ENCODE results near the gene CROCC2.

The CROCC2 gene

DNA sequence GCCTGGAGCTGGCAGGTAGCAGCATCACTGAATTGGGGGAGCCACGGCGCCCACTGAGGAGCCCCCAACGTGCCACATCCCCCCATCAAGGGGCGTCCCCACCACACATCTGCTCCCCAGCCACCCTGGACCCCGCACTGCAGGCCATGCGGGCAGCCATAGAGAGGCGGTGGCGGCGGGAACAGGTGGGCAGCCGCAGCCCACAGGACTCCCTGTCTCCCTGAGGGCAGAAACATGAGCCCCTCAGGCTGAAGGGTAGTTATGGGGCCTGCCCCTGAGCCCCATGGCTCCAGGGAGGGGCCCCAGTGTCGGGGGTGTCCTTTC, 26.6 kb downstream of the CROCC2 start:
- no peak for DNase-seq (ENCODE audit: low read depth in 2 of 3, low spot score in 2 of 3)

DNA sequence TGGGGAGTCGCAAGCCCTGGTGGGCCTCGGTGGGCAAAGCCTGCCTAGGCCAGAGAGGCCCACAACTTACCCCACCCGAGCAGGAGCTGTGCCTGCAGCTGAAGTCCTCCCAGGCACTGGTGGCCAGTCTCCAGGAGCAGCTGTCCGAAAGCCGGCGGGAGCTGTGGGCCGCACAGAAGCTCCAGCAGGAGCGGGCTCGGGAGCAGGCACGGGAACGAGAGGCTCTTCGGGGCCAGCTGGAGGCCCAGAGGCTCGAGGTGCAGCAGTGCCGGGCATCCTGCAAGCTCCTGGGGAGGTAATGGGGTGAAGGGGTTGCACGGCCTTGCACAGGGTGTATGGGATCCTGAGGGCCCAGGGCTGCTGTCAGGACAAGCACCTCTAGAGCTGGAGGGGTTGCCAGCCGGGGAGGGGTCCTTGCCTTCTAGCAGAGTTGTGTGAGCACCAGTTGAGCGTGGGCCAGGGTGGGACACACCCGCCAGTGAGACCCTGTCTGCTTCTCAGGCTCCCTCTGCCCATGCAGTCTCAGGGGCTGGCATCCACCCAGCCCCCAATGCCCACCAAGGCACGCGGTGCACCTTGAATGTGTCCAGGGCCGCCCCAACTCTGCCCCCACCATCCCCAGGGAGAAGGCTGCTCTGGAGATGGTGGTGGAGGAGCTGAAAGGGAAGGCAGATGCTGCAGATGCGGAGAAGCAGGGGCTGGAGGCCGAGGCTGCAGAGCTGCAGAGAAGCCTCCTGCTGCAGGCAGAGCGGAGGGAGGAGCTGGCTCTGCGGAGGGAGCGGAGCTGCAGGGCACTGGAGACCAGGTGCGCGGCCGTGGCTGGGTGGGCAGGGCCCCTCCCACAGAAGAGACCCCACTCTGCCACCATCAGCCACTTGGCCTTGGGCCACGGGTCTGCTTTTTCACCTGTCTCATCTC, 27.2 kb downstream of the CROCC2 start:
- DNase-seq (ENCODE audit: low read depth in 2 of 3, low spot score in 2 of 3): no peak

DNA sequence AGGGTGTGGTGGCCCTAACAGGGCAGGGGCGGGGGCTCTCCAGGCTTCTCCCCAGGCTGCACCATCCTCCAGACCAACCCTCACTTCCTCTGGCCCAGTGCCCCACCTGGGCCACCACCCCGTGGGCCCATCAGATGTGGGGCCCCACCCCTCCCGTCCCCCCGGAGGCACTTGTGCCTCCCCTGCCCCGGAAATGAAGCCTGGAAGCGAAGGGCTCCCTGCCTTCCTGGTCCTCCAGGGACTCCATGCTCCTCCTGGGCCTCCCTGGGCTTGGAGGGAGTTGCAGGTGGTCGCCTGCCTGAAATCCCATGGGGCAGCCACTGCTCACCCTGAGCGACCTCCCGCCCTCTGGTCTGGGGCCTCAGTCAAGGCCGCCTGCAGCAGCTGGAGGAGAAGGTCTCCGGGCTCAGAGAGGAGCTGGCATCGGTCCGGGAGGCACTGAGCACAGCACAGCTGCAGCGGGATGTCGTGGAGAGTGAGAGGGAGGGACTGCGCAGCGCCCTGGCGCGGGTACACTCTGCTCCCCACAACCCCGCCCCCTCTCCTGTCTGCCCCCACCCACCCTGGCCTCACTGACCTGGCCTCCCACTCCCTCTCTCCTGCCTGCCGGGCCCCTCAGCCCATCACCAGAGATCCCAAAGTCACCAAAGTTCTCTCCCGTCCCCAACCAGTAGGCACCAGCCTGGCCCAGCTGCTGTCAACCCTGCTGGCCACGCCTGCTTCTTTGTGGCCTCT, 28.0 kb downstream of the CROCC2 start:
- DNase-seq (ENCODE audit: low read depth in 2 of 3, low spot score in 2 of 3): no peak

DNA sequence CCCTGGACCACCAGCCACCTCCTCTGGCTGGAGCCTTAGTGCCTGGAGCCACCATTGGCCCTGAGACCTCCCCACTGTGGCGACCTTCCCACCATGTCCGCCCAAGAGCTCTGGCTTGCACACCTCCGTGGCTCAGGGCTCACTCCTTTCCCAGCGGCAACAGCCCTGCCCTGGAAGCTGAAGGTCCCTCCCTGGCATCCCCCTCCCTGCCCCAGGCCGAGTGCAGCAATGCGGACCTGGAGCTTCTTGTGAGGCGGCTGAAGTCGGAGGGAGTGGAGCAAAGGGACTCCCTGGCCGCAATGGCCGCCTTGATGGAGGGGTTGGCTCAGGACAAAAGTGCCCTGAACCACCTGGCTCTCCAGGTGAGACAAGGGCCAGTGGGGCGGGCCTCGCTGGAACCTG, 28.6 kb downstream of the CROCC2 start:
- DNase-seq (ENCODE audit: low read depth in 2 of 3, low spot score in 2 of 3): no peak

DNA sequence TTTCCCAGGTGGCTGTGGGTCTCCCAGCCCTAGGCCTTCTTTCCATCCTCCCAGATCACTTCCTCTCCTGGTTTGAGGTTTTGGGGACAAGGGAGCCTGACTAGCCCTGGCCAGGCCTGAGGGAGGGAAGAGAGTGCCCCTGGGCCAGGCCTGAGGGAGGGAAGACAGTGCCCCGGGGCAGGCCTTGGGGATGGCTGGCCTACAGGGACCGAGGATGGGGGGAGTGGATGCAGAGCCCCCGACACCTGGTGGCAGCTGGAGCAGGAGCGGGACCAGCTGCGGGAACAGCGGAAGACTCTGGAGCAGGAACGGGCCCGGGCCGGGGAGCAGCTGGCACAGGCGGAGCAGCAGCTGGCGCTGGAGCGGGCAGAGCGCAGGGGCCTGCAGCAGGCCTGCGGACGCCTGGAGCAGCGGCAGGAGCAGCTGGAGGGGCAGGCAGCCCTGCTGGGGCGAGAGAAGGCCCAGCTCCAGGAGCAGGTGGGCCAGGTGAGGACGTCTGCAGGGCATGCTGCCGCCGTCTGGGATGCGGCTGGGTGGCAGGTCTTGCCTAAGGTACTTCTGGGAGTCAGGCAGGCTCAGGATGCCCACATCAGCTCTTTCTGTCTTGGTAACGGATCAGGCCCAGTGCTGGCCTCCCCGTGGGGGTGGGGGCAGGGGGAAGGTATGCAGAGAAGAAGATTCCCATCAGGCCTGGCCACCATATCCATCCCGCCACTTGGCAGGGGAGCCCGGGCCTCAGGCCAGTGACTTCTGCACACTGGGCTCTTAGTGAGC, 29.2 kb downstream of the CROCC2 start:
- no peak for DNase-seq (ENCODE audit: low read depth in 2 of 3, low spot score in 2 of 3)

DNA sequence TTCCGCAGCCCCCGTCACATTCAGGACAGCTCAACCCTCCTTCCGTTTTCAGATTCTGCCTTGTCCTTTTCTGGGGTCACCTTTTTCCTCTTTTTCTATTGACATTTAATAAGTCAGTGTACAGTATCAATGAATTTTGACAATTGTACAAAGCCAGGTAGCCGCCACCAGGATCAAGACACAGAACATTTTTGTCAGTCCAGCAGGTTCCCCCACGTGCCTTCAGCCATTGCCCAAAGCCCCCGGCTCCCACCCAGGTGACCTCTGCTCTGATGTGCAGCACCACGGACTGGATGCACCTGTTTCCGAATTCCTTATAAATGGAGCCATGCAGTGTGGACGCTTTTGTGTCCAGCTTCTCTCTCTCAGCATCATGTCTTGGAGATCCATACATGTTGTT, 30.0 kb downstream of the CROCC2 start:
- DNase-seq (ENCODE audit: low read depth in 2 of 3, low spot score in 2 of 3): no peak

DNA sequence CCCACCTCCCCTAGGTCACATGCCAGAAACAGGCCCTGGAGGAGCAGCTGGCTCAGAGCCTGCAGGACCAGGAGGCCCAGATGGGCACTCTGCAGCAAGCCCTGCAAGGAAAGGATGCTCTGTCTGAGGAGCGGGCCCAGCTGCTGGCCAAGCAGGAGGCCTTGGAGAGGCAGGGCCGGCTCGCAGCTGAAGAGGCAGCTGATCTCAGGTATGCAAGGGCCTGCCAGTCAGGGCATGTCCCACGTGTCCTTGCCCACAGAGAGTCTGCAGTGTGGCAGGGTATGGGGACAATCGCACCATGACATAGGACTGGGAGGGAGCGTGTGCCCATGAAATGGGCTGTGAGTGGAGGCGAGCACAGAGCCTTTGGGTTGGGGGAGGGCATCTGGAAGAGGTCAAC, 39.9 kb downstream of the CROCC2 start:
- no peak for DNase-seq (ENCODE audit: low read depth in 2 of 3, low spot score in 2 of 3)

DNA sequence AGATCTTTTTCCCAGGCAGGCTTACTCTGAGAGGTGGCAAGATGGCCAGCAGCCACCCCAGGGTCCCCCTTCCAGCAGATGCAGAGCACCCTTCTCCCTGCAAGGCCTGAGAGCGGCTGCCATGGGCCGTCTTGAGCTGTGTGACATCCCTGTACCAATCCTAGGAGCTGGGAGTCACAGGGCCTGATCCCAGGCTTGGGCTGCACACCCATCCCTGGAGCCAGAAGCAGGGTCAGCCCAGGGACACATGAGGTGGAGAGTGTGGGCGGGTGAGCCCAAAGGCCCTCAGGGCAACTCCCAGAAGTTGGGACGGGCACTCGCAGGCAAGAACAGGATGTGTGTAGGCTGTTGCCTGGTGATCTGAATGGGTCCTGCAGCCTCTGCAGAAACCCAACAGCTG, 40.5 kb downstream of the CROCC2 start:
- no peak for DNase-seq (ENCODE audit: low read depth in 2 of 3, low spot score in 2 of 3)

DNA sequence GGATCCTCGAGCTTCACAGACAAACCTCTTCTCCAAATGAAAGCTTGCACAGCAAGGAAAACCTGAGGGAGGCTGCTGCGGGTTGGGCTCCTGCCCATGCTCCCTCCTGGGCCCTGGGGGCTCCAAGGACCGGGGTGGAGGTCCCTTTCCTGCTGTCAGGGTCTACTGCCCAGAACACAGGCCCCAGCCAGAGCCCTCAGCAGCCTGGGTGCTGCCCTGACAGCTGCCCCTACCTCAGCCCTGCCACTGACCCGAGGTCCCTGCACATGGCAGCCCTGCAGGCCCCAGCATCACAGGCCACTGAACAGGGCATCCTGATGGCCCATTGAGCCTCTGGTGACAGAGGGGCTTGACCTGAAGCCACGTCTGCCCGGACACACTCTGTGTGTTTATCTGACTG, 41.0 kb downstream of the CROCC2 start:
- DNase-seq (ENCODE audit: low read depth in 2 of 3, low spot score in 2 of 3): no peak

DNA sequence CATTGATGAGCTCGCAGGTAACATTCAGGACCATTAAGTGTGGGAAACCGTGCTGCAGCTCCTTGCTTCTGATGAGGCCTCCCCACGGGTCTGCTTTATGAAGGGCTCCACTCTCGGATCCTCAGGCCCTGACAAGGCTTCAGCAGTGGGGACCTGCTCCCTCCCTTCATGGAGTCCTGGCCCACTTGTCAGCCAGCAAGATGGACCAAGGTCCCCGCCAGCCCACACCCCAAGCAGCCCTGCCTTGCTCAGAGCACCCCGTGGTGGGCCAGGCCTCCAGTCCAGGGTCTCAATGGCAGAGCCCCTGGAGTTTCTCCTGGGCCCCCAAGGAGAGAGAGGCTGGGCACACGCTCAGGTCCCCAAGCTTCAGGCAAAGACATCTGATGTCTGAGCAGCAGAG, 41.5 kb downstream of the CROCC2 start:
- no peak for DNase-seq (ENCODE audit: low read depth in 2 of 3, low spot score in 2 of 3)

DNA sequence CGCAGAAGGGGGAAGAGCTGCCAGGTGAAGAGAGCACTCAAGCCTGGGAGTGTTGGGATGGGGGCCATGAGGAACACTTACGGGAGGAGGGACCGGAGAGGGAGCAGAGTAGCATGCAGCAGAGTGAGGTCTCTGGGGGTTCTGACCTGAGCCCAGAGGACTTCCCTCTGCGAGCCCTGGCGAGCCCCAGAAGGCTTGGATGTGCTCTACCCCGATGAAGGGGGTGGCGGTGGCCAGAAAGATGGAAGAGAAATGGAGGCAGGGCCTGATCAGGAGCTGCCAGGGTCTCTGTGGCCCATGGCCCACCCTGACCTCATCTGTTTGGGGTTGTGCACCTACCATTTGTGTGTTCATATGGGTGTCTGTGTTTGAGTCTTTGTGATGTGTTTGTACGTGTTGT, 42.0 kb downstream of the CROCC2 start:
- DNase-seq (ENCODE audit: low read depth in 2 of 3, low spot score in 2 of 3): no peak

DNA sequence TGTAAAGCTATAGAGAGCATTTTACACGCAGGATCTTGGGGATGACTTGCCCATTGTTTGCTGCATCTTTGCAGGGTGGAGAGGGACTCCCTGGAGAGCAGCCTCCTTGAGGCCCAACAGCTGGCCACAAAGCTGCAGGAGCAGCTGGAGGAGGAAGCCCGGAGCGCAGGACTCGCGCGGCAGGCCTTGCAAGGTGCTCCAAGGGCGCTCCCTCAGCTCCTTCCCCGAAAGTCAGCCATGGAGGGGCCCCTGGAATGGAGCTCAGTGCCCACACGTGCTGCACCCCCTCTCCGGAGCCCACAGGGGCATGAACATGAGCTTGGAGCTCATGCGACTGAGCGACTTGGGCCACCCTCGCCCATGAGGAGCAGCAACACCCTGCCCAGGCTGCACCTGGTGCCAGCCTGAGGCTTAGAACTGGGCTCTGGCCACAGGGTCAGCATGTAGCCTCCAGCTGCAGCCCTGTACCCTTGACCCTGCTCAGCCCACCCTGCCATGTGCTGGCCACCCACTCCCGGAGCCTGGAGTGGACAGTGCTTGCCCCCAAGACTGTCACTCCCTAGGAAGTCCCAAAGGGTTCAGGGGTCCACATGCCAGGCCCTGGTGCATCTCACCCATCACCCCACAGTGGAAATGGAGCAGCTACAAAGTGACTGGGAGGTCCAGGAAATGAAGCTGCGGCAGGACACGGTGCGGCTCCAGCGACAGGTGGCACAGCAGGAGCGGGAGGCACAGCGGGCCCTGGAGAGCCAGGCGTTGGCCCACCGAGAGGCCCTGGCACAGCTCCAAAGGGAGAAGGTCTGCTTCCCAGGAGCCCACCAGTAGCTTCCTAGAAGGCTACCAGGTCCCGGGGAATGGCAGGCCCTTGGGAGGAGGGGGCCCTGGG, 43.0 kb downstream of the CROCC2 start:
- DNase-seq (ENCODE audit: low read depth in 2 of 3, low spot score in 2 of 3): no peak

DNA sequence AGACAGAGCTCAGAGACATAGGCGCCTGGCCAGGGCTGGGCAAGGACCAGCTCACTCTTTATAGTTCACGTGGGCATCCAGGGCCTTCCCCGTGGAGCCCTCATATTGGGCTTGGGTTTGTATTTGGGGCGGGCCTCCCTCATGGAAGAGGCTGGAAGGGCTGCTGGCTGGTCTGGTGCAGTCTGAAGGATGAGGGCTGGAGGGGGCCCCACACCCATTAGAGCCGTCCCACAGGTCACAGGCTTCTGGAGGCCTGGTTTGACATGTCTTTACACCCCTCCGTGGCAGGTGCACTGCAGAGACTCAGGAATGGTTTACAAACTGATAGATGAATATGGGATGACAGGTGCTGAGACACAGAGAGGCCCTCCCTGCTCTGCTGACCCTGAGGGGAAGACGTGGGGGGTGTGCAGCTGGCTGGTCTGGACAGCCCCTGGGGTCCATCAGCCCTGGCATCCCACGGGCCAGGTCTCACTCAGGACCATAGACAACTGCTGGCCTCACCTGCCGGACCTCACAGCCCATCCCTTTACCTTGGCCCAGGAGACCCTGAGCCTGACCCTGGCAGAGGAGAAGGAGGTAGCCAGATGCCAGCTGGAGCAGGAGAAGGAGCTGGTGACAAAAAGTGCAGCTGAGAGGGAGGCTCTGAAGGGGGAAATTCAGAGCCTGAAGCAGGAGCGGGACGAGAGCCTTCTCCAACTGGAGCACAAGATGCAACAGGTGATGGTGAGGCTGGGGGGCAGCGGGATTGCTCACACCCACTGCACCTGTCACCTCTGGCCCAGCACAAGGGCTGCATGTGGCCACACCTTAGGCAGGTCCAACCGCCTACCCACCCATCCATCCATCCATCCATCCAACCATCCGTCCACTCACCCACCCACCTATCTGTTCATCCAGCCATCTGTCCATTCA, 43.9 kb downstream of the CROCC2 start:
- DNase-seq (ENCODE audit: low read depth in 2 of 3, low spot score in 2 of 3): no peak

DNA sequence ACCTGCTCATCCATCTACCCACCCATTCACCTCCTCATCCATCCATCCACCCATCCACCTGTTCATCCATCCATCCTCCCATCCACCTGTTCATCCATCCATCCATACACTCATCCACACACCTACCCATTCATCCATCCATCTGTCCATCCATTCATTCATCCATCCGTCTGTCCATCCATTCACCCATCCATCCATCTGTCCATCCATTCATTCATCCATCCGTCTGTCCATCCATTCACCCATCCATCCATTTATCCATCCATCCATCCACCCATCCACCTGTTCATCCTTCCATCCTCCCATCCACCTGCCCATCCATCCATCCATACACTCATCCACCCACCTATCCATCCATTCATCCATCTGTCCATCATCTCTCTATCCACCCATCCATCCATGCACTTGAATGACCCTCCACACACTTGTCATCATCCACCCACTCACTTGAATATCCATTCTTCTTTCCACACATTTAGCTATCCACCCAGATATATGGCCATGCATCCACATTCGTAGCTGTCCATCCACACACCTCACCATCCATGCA, 45.0 kb downstream of the CROCC2 start:
- no peak for DNase-seq (ENCODE audit: low read depth in 2 of 3, low spot score in 2 of 3)

DNA sequence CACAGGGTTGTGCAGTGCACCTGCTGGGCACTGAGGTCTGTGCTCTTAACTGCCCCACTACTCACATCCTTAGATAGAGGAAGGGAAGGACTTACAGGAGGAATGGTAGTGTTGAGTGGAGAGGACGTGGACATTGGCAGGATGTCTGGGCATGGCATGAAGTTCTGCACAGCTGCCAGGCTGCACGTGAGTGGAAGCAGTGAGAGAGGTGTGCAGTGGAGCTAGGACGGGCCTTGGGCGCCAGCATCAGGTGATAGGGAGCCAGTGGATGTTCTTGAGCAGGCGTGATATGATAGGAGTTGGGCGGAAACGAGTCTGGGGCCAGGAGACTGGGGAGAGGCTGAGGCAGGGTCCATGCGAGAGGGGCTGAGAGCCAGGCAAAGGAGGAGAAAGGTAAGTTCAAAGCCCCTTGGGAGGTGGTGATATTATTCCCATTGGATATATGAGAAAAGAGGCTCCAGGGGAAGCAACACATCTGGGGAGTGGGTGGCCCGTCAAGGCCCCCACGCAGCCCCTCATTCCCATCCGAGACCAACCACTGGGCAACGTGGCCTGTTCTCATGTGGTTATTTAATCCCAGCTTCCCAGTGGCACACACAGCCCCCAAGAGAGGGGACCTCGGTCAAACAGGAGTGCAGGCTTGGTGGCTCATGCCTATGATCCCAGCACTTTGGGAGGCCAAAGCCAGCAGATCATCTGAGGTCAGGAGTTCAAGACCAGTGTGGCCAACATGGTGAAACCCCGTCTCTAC, 46.5 kb downstream of the CROCC2 start:
- no peak for DNase-seq (ENCODE audit: low read depth in 2 of 3, low spot score in 2 of 3)

DNA sequence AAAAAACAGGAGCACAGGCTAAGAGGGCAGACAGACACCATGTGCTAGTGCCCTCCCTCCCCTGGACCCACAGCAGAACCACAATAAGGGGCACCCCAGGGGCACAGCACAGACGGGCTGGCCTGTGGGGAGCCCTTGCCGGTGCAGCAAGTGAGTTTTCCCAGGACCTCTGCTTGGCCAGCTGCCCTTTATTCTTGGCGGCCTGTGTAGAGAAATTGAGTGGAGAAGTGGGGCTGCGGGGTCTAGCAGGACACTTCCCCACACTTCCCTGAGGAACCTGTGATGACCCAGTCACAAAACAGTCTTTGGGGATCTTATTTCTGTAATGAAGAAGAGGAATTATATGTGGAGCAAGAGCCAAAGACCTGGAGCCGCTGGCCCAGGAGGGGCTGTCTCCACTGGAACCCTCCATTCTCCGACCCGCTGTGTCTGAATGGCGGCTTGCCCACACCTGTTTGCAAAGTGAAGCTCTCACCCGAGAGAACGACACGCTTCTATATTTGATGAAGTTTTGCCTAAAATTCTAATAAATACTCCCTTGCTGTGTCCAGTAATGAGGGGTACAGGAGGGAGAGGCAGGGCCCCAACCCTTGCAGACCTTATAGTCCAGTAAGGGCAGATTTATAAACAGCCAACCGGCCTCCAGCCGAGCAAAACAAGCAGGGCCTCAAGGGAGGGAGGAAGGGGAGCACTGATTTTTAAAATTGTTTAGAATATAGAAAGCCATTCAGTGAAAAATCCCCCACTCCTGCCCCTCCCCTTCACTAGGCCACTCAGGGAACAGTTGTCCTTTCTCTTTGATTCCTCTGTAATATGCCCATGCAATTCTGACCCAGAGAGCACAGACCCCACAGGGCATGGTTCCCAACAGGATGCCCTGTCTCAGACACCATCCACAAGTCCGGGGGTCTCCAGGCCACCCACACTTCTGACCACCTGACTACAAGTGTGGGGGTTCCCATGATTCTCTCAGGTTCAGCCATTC, 47.6 kb downstream of the CROCC2 start:
- DNase-seq (ENCODE audit: low read depth in 2 of 3, low spot score in 2 of 3): no peak

DNA sequence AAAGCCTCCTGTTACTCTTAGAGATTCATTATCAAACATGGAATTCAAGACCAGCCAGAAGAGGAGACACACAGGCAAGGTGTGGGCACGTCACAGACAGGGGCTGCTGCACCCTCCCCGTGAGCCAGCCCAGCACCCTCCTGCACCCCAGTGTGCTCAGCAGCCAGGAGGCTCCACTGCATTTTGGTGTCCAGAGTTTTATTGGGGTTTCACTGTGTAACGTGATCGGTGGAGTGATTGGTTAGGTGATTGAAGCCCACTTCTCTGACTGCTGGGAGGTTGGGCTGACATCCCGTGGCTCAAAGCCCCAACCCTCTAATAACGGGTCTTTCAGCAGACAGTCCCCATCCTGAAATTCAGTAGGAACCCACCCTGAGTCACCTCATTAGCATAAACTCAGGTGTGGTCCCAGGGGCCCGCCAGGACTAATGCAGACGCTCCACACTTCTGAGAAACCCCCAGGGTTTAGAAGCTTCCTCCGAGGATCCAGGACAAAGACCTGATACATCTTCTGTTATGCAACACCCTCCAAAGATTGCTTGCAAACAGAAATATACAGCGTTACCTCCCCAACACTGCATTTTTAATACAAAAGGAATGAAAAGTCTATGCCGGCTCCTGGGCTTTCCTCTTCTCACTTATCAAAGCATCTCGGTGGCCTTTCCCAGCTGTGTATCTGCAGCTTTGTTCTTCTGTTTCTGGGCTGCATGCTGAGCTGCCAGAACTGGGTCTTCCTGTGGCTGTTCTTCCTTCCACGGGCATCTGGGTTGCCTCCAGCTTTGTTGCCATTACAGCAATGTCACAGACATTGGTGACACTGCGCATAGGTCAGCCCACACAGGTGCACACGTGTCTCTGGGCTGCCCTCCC, 48.5 kb downstream of the CROCC2 start:
- DNase-seq (ENCODE audit: low read depth in 2 of 3, low spot score in 2 of 3): no peak
